ENCODE results near the gene APRT. TPM values are rescaled to one million over a fixed set of nuclear protein-coding genes. Genes with fewer than 3 reads are reported as not detected.

APRT gene
- total and polyA plus RNA-seq, 9 of the 15 experiments (the other 6 are each of a cell fraction or from before 2014, with no cell fraction given), result 41.7 to 409 (median 146) TPM

DNA sequence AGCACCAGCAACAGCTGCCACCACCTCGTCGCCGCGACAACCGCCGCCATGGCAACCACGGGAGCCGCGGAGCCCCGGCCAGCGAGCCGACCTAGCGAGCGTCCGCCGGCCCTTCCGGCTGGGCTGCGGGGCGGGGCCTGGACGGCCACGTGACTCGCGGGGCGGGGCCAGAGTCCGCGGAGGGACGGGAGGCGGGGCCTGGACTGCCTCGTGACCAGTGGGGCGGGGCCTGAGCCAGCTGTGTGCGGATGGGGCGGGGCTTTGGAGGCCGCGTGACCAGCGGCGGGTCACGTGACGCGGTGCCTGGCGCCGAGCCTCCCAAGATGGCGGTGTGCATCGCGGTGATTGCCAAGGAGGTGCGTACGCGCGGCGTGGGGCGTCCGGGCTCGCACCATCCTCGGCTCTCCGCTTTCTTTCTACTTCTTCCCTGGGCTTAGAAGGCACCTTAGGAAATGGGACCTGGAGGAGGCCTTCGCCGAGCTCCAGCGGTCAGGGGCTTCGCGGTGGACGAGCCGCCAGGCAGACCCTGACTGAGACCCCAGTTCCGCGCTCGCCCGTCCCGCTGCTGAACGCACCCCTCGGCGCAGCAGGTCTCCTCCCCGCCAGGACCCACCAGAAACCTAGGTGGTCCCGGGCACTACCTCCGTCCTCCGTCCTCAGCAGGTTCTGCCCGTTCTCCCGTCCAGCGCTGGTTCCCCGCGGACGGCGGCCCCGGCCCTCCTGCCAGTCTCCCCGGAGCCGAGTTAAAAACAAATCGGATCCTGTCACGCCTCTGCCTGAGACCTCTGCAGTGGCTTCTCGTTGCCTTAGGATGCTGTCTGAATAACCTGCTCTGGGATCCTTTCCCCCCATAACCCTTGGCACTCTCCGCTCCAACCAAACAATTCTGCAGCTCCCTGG, 45.4 kb upstream of the APRT start, which contains the start of the genes GALNS and TRAPPC2L (continued):
- TF ChIP-seq ZBTB49 (CRISPR knock-in tag; IDR thresholded peaks at IDR 0.05; ENCODE audit: borderline replicate concordance) (no peak), FOS (IDR thresholded peaks at IDR 0.05; ENCODE audit: extremely low read depth, insufficient read length) (peak; percentile 89), MAX (CRISPR knock-in tag; IDR thresholded peaks at IDR 0.05) (peak; percentile 95), HMGN3 (IDR thresholded peaks at IDR 0.05; ENCODE audit: borderline replicate concordance, extremely low read depth, insufficient read length, low read depth, low read length) (peak; percentile 82), CBFA2T2 (conservative IDR thresholded peaks at IDR 0.05) (peak; percentile 98), KLF13 (tag; IDR thresholded peaks at IDR 0.05; ENCODE audit: borderline replicate concordance, low read depth) (peak; percentile 32; the same call in 1 of the 2 replicates), KAT8 (IDR thresholded peaks at IDR 0.05; ENCODE audit: low read depth) (no peak), SP1 (CRISPR knock-in tag; IDR thresholded peaks at IDR 0.05) (peak; percentile 95), XRCC5 (IDR thresholded peaks at IDR 0.05; ENCODE audit: low read depth, low read length) (no peak), ARHGAP35 (IDR thresholded peaks at IDR 0.05; ENCODE audit: partially characterized antibody) (no peak), ZBED1 (IDR thresholded peaks at IDR 0.05) (no peak), ZFX (CRISPR knock-in tag; IDR thresholded peaks at IDR 0.05) (peak; percentile 53), TAF9B (IDR thresholded peaks at IDR 0.05; ENCODE audit: partially characterized antibody) (peak; percentile 72), NFE2 (IDR thresholded peaks at IDR 0.05; ENCODE audit: low read depth) (no peak), GABPB2 (CRISPR knock-in tag; conservative IDR thresholded peaks at IDR 0.05) (no peak), OTX1 (CRISPR knock-in tag; IDR thresholded peaks at IDR 0.05) (peak; percentile 66; the same call in 1 of the 2 replicates), MBD2 (IDR thresholded peaks at IDR 0.05; ENCODE audit: borderline replicate concordance, low read depth) (0 out of 2 replicates have a peak, but pooled peaks have one; percentile 58), FOXK1 (CRISPR knock-in tag; IDR thresholded peaks at IDR 0.05; ENCODE audit: borderline replicate concordance) (no peak), SREBF1 (IDR thresholded peaks at IDR 0.05; ENCODE audit: borderline replicate concordance, low read depth, low read length) (no peak)
- TF ChIP-seq, protein P1, sequence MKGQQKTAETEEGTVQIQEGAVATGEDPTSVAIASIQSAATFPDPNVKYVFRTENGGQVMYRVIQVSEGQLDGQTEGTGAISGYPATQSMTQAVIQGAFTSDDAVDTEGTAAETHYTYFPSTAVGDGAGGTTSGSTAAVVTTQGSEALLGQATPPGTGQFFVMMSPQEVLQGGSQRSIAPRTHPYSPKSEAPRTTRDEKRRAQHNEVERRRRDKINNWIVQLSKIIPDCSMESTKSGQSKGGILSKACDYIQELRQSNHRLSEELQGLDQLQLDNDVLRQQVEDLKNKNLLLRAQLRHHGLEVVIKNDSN (CRISPR knock-in tag; IDR thresholded peaks at IDR 0.05), result peak; percentile 99
- TF ChIP-seq, protein P2, sequence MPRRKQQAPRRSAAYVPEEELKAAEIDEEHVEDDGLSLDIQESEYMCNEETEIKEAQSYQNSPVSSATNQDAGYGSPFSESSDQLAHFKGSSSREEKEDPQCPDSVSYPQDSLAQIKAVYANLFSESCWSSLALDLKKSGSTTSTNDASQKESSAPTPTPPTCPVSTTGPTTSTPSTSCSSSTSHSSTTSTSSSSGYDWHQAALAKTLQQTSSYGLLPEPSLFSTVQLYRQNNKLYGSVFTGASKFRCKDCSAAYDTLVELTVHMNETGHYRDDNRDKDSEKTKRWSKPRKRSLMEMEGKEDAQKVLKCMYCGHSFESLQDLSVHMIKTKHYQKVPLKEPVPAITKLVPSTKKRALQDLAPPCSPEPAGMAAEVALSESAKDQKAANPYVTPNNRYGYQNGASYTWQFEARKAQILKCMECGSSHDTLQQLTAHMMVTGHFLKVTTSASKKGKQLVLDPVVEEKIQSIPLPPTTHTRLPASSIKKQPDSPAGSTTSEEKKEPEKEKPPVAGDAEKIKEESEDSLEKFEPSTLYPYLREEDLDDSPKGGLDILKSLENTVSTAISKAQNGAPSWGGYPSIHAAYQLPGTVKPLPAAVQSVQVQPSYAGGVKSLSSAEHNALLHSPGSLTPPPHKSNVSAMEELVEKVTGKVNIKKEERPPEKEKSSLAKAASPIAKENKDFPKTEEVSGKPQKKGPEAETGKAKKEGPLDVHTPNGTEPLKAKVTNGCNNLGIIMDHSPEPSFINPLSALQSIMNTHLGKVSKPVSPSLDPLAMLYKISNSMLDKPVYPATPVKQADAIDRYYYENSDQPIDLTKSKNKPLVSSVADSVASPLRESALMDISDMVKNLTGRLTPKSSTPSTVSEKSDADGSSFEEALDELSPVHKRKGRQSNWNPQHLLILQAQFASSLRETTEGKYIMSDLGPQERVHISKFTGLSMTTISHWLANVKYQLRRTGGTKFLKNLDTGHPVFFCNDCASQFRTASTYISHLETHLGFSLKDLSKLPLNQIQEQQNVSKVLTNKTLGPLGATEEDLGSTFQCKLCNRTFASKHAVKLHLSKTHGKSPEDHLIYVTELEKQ (CRISPR knock-in tag; IDR thresholded peaks at IDR 0.05), result no peak
